ENCODE data around the gene CTNNB1.

The CTNNB1 gene

DNA sequence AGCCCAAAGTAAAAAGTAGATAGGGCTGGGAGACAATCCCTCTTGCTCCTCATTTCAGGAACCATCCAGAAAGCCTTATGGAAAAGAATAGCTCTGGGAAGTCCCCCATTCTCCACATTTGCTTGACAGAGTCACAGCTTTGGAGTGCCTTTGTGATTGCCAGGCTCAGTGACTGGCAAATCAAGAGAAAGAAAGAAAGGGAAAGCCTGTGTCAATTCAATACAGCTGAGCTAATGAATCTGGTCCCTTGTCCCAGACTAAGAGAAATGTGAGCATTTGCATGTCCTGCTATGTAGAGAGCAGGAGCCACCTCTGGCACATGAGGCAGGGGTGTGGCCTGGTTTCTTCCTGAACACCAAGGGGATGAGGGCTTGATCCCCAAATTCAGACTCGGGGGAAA, 14.9 kb upstream of the CTNNB1 start:
- no peak for ATAC-seq (ENCODE audit: insufficient read depth, low read depth)
- DNase-seq: no peak
- TF ChIP-seq, protein P1, sequence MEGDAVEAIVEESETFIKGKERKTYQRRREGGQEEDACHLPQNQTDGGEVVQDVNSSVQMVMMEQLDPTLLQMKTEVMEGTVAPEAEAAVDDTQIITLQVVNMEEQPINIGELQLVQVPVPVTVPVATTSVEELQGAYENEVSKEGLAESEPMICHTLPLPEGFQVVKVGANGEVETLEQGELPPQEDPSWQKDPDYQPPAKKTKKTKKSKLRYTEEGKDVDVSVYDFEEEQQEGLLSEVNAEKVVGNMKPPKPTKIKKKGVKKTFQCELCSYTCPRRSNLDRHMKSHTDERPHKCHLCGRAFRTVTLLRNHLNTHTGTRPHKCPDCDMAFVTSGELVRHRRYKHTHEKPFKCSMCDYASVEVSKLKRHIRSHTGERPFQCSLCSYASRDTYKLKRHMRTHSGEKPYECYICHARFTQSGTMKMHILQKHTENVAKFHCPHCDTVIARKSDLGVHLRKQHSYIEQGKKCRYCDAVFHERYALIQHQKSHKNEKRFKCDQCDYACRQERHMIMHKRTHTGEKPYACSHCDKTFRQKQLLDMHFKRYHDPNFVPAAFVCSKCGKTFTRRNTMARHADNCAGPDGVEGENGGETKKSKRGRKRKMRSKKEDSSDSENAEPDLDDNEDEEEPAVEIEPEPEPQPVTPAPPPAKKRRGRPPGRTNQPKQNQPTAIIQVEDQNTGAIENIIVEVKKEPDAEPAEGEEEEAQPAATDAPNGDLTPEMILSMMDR (IDR thresholded peaks at IDR 0.05; ENCODE audit: borderline replicate concordance, extremely low read depth, low read length, poor library complexity, severe bottlenecking): no peak
- no peak for TF ChIP-seq EZH2 (IDR thresholded peaks at IDR 0.05; ENCODE audit: borderline replicate concordance, low read depth, low read length, severe bottlenecking)
- H3K27ac ChIP-seq (ENCODE audit: low read length): no peak overlapping the region
- no peaks in the 10 kb centered on the region for H3K9me3 ChIP-seq (ENCODE audit: insufficient read depth, low read length, severe bottlenecking)
- no peak overlapping the region for H3K9ac ChIP-seq (ENCODE audit: low read depth, low read length)
- no peak overlapping the region for H3K4me2 ChIP-seq (ENCODE audit: insufficient read depth, low read length)
- H3K27me3 ChIP-seq (ENCODE audit: insufficient read depth, low read length, poor library complexity): peaks cover 18% of the 10 kb centered on the region
- H3K4me3 ChIP-seq (ENCODE audit: low read depth in 1 of 2, low read length in 2 of 2): no peak overlapping the region
- no peaks in the 10 kb centered on the region for H4K20me1 ChIP-seq (ENCODE audit: insufficient read depth, low read length)
- no peaks in the 10 kb centered on the region for H3K4me1 ChIP-seq (ENCODE audit: insufficient read depth, low read length)
- H3K36me3 ChIP-seq (ENCODE audit: insufficient read depth, low read length): no peaks in the 10 kb centered on the region
- H3K79me2 ChIP-seq (ENCODE audit: insufficient read depth, low read length): no peaks in the 10 kb centered on the region
- H2AFZ ChIP-seq (ENCODE audit: low read depth, low read length): no peak overlapping the region

DNA sequence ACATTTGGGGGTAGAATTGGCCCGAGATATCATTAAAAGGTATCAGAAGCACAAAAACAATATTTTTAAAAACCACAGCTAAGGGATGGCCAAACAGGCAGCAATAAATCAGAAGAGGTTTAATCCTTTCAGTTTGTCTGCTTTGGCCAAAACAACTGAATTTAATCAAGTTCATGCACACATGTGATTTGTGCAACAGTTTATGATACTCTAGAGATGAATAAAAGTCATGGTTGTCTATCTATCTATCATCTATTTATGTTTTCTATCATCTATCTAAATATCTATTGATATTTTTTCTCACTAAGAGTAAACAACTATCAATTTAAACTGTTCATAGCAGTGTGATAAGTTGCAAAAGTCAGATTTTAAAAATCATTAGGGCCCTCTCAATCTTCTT, 13.0 kb upstream of the CTNNB1 start:
- ATAC-seq (ENCODE audit: insufficient read depth, low read depth): no peak
- H3K27ac ChIP-seq (ENCODE audit: low read length): no peak overlapping the region
- H3K79me2 ChIP-seq (ENCODE audit: insufficient read depth, low read length): no peaks in the 10 kb centered on the region
- H3K9ac ChIP-seq (ENCODE audit: low read depth, low read length): no peak overlapping the region
- DNase-seq: no peak
- no peaks in the 10 kb centered on the region for H3K9me3 ChIP-seq (ENCODE audit: insufficient read depth, low read length, severe bottlenecking)
- TF ChIP-seq EZH2 (IDR thresholded peaks at IDR 0.05; ENCODE audit: borderline replicate concordance, low read depth, low read length, severe bottlenecking): no peak
- TF ChIP-seq, protein P1 (IDR thresholded peaks at IDR 0.05; ENCODE audit: borderline replicate concordance, extremely low read depth, low read length, poor library complexity, severe bottlenecking): no peak
- no peak overlapping the region for H3K4me3 ChIP-seq (ENCODE audit: low read depth in 1 of 2, low read length in 2 of 2)
- no peak overlapping the region for H2AFZ ChIP-seq (ENCODE audit: low read depth, low read length)
- no peaks in the 10 kb centered on the region for H3K4me1 ChIP-seq (ENCODE audit: insufficient read depth, low read length)
- H3K27me3 ChIP-seq (ENCODE audit: insufficient read depth, low read length, poor library complexity): peaks cover 15% of the 10 kb centered on the region
- H4K20me1 ChIP-seq (ENCODE audit: insufficient read depth, low read length): no peaks in the 10 kb centered on the region
- H3K36me3 ChIP-seq (ENCODE audit: insufficient read depth, low read length): no peaks in the 10 kb centered on the region
- no peak overlapping the region for H3K4me2 ChIP-seq (ENCODE audit: insufficient read depth, low read length)

DNA sequence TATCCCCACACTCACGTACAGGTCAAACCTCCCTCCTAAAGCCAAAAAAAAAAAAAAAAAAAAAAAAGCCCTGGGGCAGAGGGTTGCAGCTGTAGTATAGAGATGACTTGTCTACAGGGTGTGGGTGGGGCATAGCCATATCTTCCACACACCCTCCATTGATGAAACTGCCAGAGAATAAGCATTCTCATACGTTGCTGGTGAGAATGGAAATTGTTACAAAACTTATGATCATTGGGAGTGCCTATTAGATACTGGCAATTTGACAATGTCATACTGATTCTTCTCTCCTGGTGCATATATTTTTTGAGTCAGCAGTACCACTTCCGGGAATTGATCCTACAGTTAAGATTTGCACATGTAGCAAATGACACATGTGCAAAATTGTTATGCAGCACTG, 11.0 kb upstream of the CTNNB1 start:
- no peak overlapping the region for H3K4me2 ChIP-seq (ENCODE audit: insufficient read depth, low read length)
- no peak for ATAC-seq (ENCODE audit: insufficient read depth, low read depth)
- H3K4me3 ChIP-seq (ENCODE audit: low read depth in 1 of 2, low read length in 2 of 2): no peak overlapping the region

More for the DNA sequence above, 11.0 kb upstream of the CTNNB1 start:
- H2AFZ ChIP-seq (ENCODE audit: low read depth, low read length): no peak overlapping the region
- no peaks in the 10 kb centered on the region for H3K36me3 ChIP-seq (ENCODE audit: insufficient read depth, low read length)
- H3K79me2 ChIP-seq (ENCODE audit: insufficient read depth, low read length): no peaks in the 10 kb centered on the region
- no peaks in the 10 kb centered on the region for H4K20me1 ChIP-seq (ENCODE audit: insufficient read depth, low read length)
- H3K9ac ChIP-seq (ENCODE audit: low read depth, low read length): no peak overlapping the region
- H3K4me1 ChIP-seq (ENCODE audit: insufficient read depth, low read length): no peaks in the 10 kb centered on the region
- TF ChIP-seq, protein P1 (IDR thresholded peaks at IDR 0.05; ENCODE audit: borderline replicate concordance, extremely low read depth, low read length, poor library complexity, severe bottlenecking): no peak
- TF ChIP-seq EZH2 (IDR thresholded peaks at IDR 0.05; ENCODE audit: borderline replicate concordance, low read depth, low read length, severe bottlenecking): no peak
- no peak for DNase-seq
- peaks cover 25% of the 10 kb centered on the region for H3K27me3 ChIP-seq (ENCODE audit: insufficient read depth, low read length, poor library complexity)
- H3K9me3 ChIP-seq (ENCODE audit: insufficient read depth, low read length, severe bottlenecking): no peaks in the 10 kb centered on the region
- no peak overlapping the region for H3K27ac ChIP-seq (ENCODE audit: low read length)

Data from DND-41 (cell line).